ENCODE results near the gene RYR2.

- TF ChIP-seq CTCF (IDR thresholded peaks at IDR 0.05) (no peak), EZH2 (IDR thresholded peaks at IDR 0.05; ENCODE audit: borderline replicate concordance, insufficient read depth, low read depth, low read length, poor library complexity, severe bottlenecking) (no peak)
These were observed 124.7 kb downstream of the RYR2 start for GRCh38 chr1:237166593-237167101.
